Stimulated activated CD4-positive, alpha-beta T cell treated with anti-CD3 and anti-CD28 coated beads, TNF-alpha, amount 100 ng/mL, for 24 hours (primary cell): ENCODE results near the gene CDIPT.

Experiments used
- DNase-seq, 3 experiments: peaks; one replicate each; pipeline ENCODE4 v3.0.0-alpha.2; 2020; ENCODE audit warnings: low read depth in 3 of 3

CDIPT gene

DNA sequence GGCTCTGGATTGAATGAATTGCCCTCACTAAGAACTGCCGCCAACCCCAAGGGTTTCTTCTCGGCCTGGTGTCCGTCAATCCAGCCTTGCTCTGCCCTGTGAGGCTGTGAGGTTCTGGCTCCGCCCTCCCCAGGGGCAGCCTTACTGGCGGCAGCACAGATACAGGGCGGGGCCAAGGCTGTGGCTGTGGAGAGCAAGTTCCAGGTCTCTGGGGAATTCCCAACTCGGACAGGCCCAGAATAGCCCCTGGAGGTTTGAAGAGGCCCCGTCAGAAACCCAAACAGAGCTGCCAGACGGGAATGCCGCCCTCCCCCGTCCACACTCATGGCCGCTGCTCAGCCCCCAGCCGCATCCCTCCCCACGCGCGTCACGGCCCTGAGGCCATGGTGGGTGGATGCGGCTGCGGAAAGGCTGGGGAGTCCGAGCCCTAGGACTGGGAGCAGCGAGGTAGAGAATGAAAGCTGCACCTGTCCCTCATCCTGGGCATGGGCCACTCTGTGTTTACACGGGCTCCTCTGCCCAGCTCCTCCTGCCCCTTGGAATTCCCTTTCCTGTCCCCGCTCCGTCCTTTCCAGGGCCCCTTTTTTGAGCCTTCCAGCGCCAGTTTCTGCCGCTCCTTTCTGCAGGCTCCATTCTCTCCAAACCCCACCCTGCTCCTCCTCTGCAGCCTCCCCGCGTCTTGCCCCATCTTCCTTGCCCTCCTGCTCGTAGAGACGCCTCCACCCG, 51.7 kb downstream of the CDIPT start:
- peak in 2 of 3 experiments; percentile 43 to 84 for DNase-seq

DNA sequence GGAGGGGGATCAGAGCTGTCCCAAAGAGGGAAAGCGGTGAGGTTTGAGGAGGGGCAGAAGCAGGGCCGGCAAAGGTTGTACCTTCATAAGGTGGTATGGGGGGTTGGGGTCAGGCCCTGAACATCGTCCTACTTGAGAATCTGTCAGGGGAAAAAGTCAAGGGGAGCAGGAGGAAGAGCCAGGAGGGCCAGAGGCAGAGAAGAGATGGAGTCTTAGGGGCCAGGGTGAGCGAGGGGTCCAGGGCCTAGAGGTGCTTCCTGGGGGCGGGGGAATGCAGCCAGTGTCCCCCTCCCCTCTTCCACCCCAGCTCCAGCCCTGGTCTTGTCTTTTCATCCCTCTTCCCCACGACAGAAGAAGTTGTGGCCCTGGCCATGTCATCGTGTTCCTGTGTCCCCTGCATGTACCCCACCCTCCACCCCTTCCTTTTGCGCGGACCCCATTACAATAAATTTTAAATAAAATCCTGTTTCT, 52.3 kb downstream of the CDIPT start:
- DNase-seq = no peak

DNA sequence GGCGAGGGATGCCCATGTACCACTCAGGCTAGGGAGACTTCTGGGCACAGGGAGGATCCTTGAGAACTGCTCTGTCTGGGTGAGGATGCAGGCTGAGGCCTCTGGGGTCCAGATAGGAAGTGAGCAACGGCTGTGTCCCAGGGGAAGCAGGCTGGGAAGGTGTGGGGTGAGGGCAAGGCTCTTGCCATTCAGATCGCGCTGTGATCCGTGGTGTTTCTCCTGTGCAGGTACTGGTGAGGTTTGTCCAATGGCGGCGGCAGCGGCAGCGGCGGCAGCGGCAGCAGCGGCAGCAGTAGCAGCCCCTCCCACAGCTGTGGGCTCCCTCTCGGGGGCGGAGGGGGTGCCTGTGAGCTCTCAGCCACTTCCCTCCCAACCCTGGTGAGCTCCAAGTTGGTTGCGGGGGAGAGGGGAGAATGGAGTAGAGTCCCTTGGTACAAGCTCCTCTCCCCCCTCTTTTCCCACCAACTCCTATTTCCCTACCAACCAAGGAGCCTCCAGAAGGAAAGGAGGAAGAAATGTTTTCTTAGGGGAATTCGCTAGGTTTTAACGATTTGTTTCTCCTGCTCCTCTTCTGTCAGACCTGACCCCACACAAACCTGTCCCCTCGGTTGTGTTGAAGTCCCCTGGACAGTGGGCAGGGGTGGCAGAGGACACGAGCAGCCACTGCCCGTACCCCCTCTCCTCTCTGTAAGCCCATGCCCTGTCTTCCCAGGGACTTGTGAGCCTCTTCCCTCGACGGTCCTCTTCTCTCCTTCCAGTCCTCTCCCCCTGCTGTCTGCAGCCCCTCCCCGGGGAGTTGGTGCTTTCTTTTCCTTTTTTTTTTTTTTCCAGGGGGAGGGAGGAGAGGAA, 53.0 kb downstream of the CDIPT start:
- DNase-seq = peak in 1 of 3 experiments; percentile 42

DNA sequence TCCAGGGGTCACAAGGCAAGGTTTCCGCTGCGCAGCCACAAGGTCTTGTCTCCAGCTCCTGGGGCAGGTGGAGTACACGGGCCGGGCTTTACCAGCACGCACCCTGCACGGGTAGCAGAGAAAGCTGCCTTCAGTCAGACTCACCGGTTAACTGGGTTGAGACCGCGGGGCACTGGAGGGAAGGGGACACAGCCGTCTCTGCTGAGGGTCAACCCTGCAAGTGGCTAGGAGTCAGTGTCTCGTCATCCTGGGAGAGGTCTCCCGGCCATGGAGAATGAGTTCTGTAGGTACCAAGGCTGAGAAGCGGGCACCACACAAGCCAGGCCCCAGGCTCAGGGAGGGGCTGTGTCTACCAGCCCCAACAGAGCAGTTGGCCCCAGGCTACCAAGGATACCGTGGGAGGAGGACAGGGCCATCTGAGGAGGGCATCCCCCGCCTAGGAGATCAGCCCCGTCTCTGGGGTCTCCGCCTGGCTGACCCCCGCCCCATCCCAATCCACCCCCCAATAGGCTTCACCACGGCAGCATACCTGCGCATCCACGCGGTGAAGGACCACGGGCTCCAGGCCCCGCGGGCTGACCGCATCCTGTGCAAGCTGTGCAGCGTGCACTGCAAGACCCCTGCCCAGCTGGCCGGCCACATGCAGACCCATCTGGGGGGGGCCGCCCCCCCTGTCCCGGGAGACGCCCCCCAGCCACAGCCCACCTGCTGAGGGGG, 53.8 kb downstream of the CDIPT start:
- no peak for DNase-seq
